ENCODE measurements around the gene PEAK1. TPM values are rescaled to one million over a fixed set of nuclear protein-coding genes. Genes with fewer than 3 reads are reported as not detected.

PEAK1 gene
- total and polyA plus RNA-seq, 9 of the 15 experiments (the other 6 are each of a cell fraction or from before 2014, with no cell fraction given): 0.99 to 22.4 (median 10.8) TPM

- H3K27me3 ChIP-seq (ENCODE audit: control insufficient read depth in 2 of 2, insufficient read depth in 2 of 2, low read length in 2 of 2): no peaks in the 10 kb centered on the region
- H3K9ac ChIP-seq (ENCODE audit: insufficient read depth in 1 of 2, low read depth in 2 of 2, low read length in 2 of 2): no peak overlapping the region
- H3K4me2 ChIP-seq (ENCODE audit: insufficient read depth, low read length): no peak overlapping the region
- no peak overlapping the region for H3K27ac ChIP-seq (ENCODE audit: extremely low read depth, low read depth, low read length)
- DNase-seq (ENCODE audit: extremely low read depth in 1 of 4, low spot score in 3 of 4) (no peak), ATAC-seq (no peak), FAIRE-seq (no peak)
- WGBS (ENCODE audit: insufficient coverage, low coverage, missing lambda C conversion rate): 76% methylated on average over 2 of the region's 2 CpGs
- CTCF ChIA-PET (ENCODE audit: low intra/inter-chr PET ratio): no interaction called here
- H2AFZ ChIP-seq (ENCODE audit: low read depth, low read length): no peak overlapping the region
- intact Hi-C loops (cut with micrococcal nuclease) (no loop called here), in situ Hi-C loops (cut with MboI) (no loop called here)
- no peaks in the 10 kb centered on the region for H3K79me2 ChIP-seq (ENCODE audit: control insufficient read depth, insufficient read depth, low read length)
- POLR2A ChIA-PET: no interaction called here
- no peaks in the 10 kb centered on the region for H3K36me3 ChIP-seq (ENCODE audit: control insufficient read depth, insufficient read depth, low read length)
- H3K9me3 ChIP-seq (replicated peaks; ENCODE audit: control insufficient read depth, insufficient read depth, low read depth, low read length): no peaks in the 10 kb centered on the region
- no peak overlapping the region for H3K4me3 ChIP-seq
- no peaks in the 10 kb centered on the region for H3K9me1 ChIP-seq (ENCODE audit: control insufficient read depth, insufficient read depth, low read length)
- no TSS peak for BruUV-seq (replicated peaks)
- no peak for TF ChIP-seq CEBPG (CRISPR knock-in tag; IDR thresholded peaks at IDR 0.05)
- peak in 1 of 2 experiments; percentile 56; a peak in 1 of 4 replicates for TF ChIP-seq CEBPG (tag; conservative IDR thresholded peaks at IDR 0.05 in 1 of 2, IDR thresholded peaks at IDR 0.05 in 1 of 2)
- no peak for TF ChIP-seq ZNF717 (CRISPR knock-in tag; IDR thresholded peaks at IDR 0.05)
- TF ChIP-seq SIN3B (IDR thresholded peaks at IDR 0.05; ENCODE audit: low read depth): no peak
- TF ChIP-seq CEBPB (tag; IDR thresholded peaks at IDR 0.05): peak; percentile 46; the same call in 1 of the 2 replicates
- no peaks in the 10 kb centered on the region for H3K4me1 ChIP-seq (replicated peaks in 1 of 2; ENCODE audit: control insufficient read depth in 2 of 2, insufficient read depth in 2 of 2, low read length in 2 of 2)
- H4K20me1 ChIP-seq (replicated peaks; ENCODE audit: control insufficient read depth, insufficient read depth, low read length): no peaks in the 10 kb centered on the region
These were observed 248.5 kb downstream of the PEAK1 start for GRCh38 chr15:77171221-77171967.

GRCh38 chr15:77168616-77169015 is 251.3 kb downstream of the PEAK1 start:
- no peaks in the 10 kb centered on the region for H3K36me3 ChIP-seq (ENCODE audit: control insufficient read depth, insufficient read depth, low read length)
- H3K9ac ChIP-seq (ENCODE audit: insufficient read depth in 1 of 2, low read depth in 2 of 2, low read length in 2 of 2): no peak overlapping the region
- 53% methylated on average over 3 of the region's 3 CpGs for WGBS (ENCODE audit: insufficient coverage, low coverage, missing lambda C conversion rate)
- in situ Hi-C loops (cut with MboI) (no loop called here), intact Hi-C loops (cut with micrococcal nuclease) (no loop called here)
- H3K4me1 ChIP-seq (replicated peaks in 1 of 2; ENCODE audit: control insufficient read depth in 2 of 2, insufficient read depth in 2 of 2, low read length in 2 of 2): no peaks in the 10 kb centered on the region
- ChIA-PET POLR2A (interaction anchor here (0.6 to 0.7 kb wide), 3 partner anchors 9 to 653 kb away, joined by 3 to 4 read pairs (median 3); no protein-coding TSS in a partner anchor), CTCF (ENCODE audit: low intra/inter-chr PET ratio) (no interaction called here)
- no peaks in the 10 kb centered on the region for H3K9me1 ChIP-seq (ENCODE audit: control insufficient read depth, insufficient read depth, low read length)
- no peak overlapping the region for H2AFZ ChIP-seq (ENCODE audit: low read depth, low read length)
- H3K27ac ChIP-seq (ENCODE audit: extremely low read depth, low read depth, low read length): no peak overlapping the region
- ATAC-seq (no peak), FAIRE-seq (no peak), DNase-seq (ENCODE audit: extremely low read depth in 1 of 4, low spot score in 3 of 4) (no peak)
- no peaks in the 10 kb centered on the region for H3K9me3 ChIP-seq (replicated peaks; ENCODE audit: control insufficient read depth, insufficient read depth, low read depth, low read length)
- no peaks in the 10 kb centered on the region for H4K20me1 ChIP-seq (replicated peaks; ENCODE audit: control insufficient read depth, insufficient read depth, low read length)
- H3K79me2 ChIP-seq (ENCODE audit: control insufficient read depth, insufficient read depth, low read length): no peaks in the 10 kb centered on the region
- H3K27me3 ChIP-seq (ENCODE audit: control insufficient read depth in 2 of 2, insufficient read depth in 2 of 2, low read length in 2 of 2): no peaks in the 10 kb centered on the region
- H3K4me2 ChIP-seq (ENCODE audit: insufficient read depth, low read length): no peak overlapping the region
- BruUV-seq (replicated peaks): no TSS peak
- H3K4me3 ChIP-seq: no peak overlapping the region
- TF ChIP-seq MTA3 (IDR thresholded peaks at IDR 0.05; ENCODE audit: borderline replicate concordance) (no peak), ESRRB (CRISPR knock-in tag; IDR thresholded peaks at IDR 0.05; ENCODE audit: borderline replicate concordance) (no peak), BRCA1 (IDR thresholded peaks at IDR 0.05) (no peak), BRCA1 (CRISPR knock-in tag; IDR thresholded peaks at IDR 0.05) (no peak), DDX20 (tag; IDR thresholded peaks at IDR 0.05; ENCODE audit: low read depth) (no peak), L3MBTL2 (IDR thresholded peaks at IDR 0.05) (no peak), RBM15 (IDR thresholded peaks at IDR 0.05; ENCODE audit: insufficient read depth, low read length) (no peak), SREBF2 (CRISPR knock-in tag; IDR thresholded peaks at IDR 0.05) (no peak), MYNN (IDR thresholded peaks at IDR 0.05) (no peak), MYNN (CRISPR knock-in tag; IDR thresholded peaks at IDR 0.05) (no peak)
- TF ChIP-seq, protein P1, sequence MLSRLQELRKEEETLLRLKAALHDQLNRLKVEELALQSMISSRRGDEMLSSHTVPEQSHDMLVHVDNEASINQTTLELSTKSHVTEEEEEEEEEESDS (CRISPR knock-in tag; IDR thresholded peaks at IDR 0.05): no peak
- TF ChIP-seq, protein P2, sequence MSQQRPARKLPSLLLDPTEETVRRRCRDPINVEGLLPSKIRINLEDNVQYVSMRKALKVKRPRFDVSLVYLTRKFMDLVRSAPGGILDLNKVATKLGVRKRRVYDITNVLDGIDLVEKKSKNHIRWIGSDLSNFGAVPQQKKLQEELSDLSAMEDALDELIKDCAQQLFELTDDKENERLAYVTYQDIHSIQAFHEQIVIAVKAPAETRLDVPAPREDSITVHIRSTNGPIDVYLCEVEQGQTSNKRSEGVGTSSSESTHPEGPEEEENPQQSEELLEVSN (IDR thresholded peaks at IDR 0.05; ENCODE audit: borderline replicate concordance in 1 of 2, extremely low read depth in 1 of 2, insufficient read depth in 1 of 2, insufficient read length in 1 of 2, low read depth in 1 of 2, low read length in 1 of 2, poor library complexity in 1 of 2, severe bottlenecking in 1 of 2): no peak

Data from K562 (cell line).